Vagina (tissue), 2 donors: Measurements from ENCODE around the gene AGAP3. TPM values are rescaled to one million over a fixed set of nuclear protein-coding genes. Genes with fewer than 3 reads are reported as not detected.

ENCODE experiments used
- DNase-seq, 2 donors: peaks; one replicate each; pipeline ENCODE4 v3.0.0-alpha.2; 2017; ENCODE audit errors: extremely low spot score in 2 of 2
- H3K27ac ChIP-seq: fragments of 200-600 bp; sonication (generic); one replicate; pipeline ENCODE4 v1.5.1; 2019
- H3K27me3 ChIP-seq: fragments of 200-600 bp; sonication (generic); one replicate; pipeline ENCODE4 v1.5.1; 2019
- H3K36me3 ChIP-seq, 2 donors: fragments of 200-600 bp; sonication (generic); one replicate each; pipeline ENCODE4 v1.5.1; 2017 to 2019
- H3K4me1 ChIP-seq: fragments of 200-600 bp; sonication (generic); one replicate; pipeline ENCODE4 v1.5.1; 2019
- H3K4me3 ChIP-seq, 2 donors: fragments of 200-600 bp; sonication (generic); 1 replicate in 1 of 2; 2 replicates in 1 of 2; pipeline ENCODE4 v1.5.1; 2016 to 2019
- H3K9me3 ChIP-seq: fragments of 200-600 bp; sonication (generic); one replicate; pipeline ENCODE4 v1.5.1; 2019
- CTCF ChIP-seq, 3 experiments: fragments of 450-650 bp in 2 of 3; fragments of 200-600 bp in 1 of 3; sonication (generic) in 1 of 3; IDR thresholded peaks; one replicate each; pipeline ENCODE4 v1.5.1; 2017 to 2019; ENCODE audit warnings: antibody characterized with exemption in 3 of 3, mild to moderate bottlenecking in 2 of 3, moderate library complexity in 2 of 3
- POLR2A ChIP-seq, 2 donors: fragments of 450-650 bp; IDR thresholded peaks; one replicate each; pipeline ENCODE4 v1.6.1; 2017; ENCODE audit warnings: antibody characterized with exemption in 2 of 2, mild to moderate bottlenecking in 2 of 2, moderate library complexity in 2 of 2
- POLR2AphosphoS5 ChIP-seq, 2 donors: sonication (generic); formaldehyde crosslinking; IDR thresholded peaks; one replicate each; pipeline ENCODE4 v1.9.0; 2017; ENCODE audit warnings: antibody characterized with exemption in 2 of 2, mild to moderate bottlenecking in 2 of 2, low read depth in 1 of 2; ENCODE audit not compliant: insufficient read depth in 1 of 2
- intact Hi-C: fragments of 100-400 bp; cut with DNase I; formaldehyde crosslinking; loops from one replicate; pipeline ENCODE4 v1.15.1; 2023
- total RNA-seq: library from RNA; depleted of rRNA; stranded (reverse); fragments of >200 nt; gene quantifications from one replicate; pipeline ENCODE4 v1.2.3, GENCODE V29; 2016

The AGAP3 gene
- total RNA-seq, 1 donor from 2014 or later, result 98.2 TPM

GRCh38 chr7:151167197-151167961 lies 81.1 kb downstream of the AGAP3 start, which contains the start of gene GBX1:
GBX1 (minus strand) TSS chr7:151167694; CDS start chr7:151167548, 146 bp downstream.
- DNase-seq, result no peak
- intact Hi-C loops, result no loop called here
- Histone ChIP-seq H3K27me3 (peaks cover 17% of the 10 kb centered on the region), H3K27ac (no peak within 1 kb of the TSS), H3K4me3 (peak within 1 kb of the TSS; percentile 38 to 49), H3K4me1 (peaks cover 18% of the 10 kb centered on the region), H3K36me3 (no peaks in the 10 kb centered on the region), H3K9me3 (no peaks in the 10 kb centered on the region)
- TF ChIP-seq POLR2AphosphoS5 (IDR thresholded peaks at IDR 0.05; ENCODE audit: insufficient read depth in 1 of 2, low read depth in 1 of 2) (no peak), CTCF (IDR thresholded peaks at IDR 0.05) (no peak), POLR2A (IDR thresholded peaks at IDR 0.05) (no peak)

- H3K27me3 ChIP-seq, result peaks cover 17% of the 10 kb centered on the region
- peaks cover 18% of the 10 kb centered on the region for H3K4me1 ChIP-seq
- peak overlapping the region; percentile 38 to 49 for H3K4me3 ChIP-seq
- no peak for DNase-seq
- intact Hi-C loops, result no loop called here
- H3K36me3 ChIP-seq, result no peaks in the 10 kb centered on the region
- no peaks in the 10 kb centered on the region for H3K9me3 ChIP-seq
- H3K27ac ChIP-seq, result no peak overlapping the region
- TF ChIP-seq POLR2A (IDR thresholded peaks at IDR 0.05) (no peak), CTCF (IDR thresholded peaks at IDR 0.05) (peak in 2 of 3 experiments; percentile 23 to 30), POLR2AphosphoS5 (IDR thresholded peaks at IDR 0.05; ENCODE audit: insufficient read depth in 1 of 2, low read depth in 1 of 2) (no peak)
These were observed 81.9 kb downstream of the AGAP3 start for GRCh38 chr7:151168003-151168786.

GRCh38 chr7:151168787-151169162 lies 82.5 kb downstream of the AGAP3 start:
- Histone ChIP-seq H3K36me3 (no peaks in the 10 kb centered on the region), H3K27me3 (peaks cover 17% of the 10 kb centered on the region), H3K4me1 (peaks cover 18% of the 10 kb centered on the region), H3K27ac (no peak overlapping the region), H3K9me3 (no peaks in the 10 kb centered on the region), H3K4me3 (no peak overlapping the region)
- no peak for TF ChIP-seq POLR2A (IDR thresholded peaks at IDR 0.05)
- no peak for TF ChIP-seq POLR2AphosphoS5 (IDR thresholded peaks at IDR 0.05; ENCODE audit: insufficient read depth in 1 of 2, low read depth in 1 of 2)
- no peak for TF ChIP-seq CTCF (IDR thresholded peaks at IDR 0.05)
- intact Hi-C loops, result no loop called here
- no peak for DNase-seq

- TF ChIP-seq POLR2AphosphoS5 (IDR thresholded peaks at IDR 0.05; ENCODE audit: insufficient read depth in 1 of 2, low read depth in 1 of 2) (peak; percentile 27 to 52), CTCF (IDR thresholded peaks at IDR 0.05) (peak; percentile 99 to 100 (median 100)), POLR2A (IDR thresholded peaks at IDR 0.05) (no peak)
- H3K4me3 ChIP-seq, result no peak overlapping the region
- intact Hi-C loops, result loop anchor here (5.0 kb wide), 1 partner anchor 135 kb away; no protein-coding TSS in a partner anchor
- no peaks in the 10 kb centered on the region for H3K36me3 ChIP-seq
- no peaks in the 10 kb centered on the region for H3K9me3 ChIP-seq
- H3K4me1 ChIP-seq, result peaks cover 10% of the 10 kb centered on the region
- H3K27ac ChIP-seq, result no peak overlapping the region
- no peaks in the 10 kb centered on the region for H3K27me3 ChIP-seq
- peak in 1 of 2 donors; percentile 95 for DNase-seq
These were observed 86.2 kb downstream of the AGAP3 start for GRCh38 chr7:151172273-151173141.
